GM15510 (cell line): ENCODE measurements around the gene EEF1AKMT3.

Experiments used
- POLR2A ChIP-seq: IDR thresholded peaks from 3 replicates; pipeline ENCODE4 v1.6.1; 2011; ENCODE audit warnings: borderline replicate concordance; ENCODE audit not compliant: insufficient read length; ENCODE audit errors: extremely low read depth

Gene EEF1AKMT3

GRCh38 chr12:57731411-57732080 is 40.9 kb upstream of the EEF1AKMT3 start:
- no peak for TF ChIP-seq POLR2A

- TF ChIP-seq POLR2A: no peak
Observed at GRCh38 chr12:57732270-57732669, 40.1 kb upstream of the EEF1AKMT3 start.

GRCh38 chr12:57732726-57733593 is 39.5 kb upstream of the EEF1AKMT3 start:
- TF ChIP-seq POLR2A: no peak

GRCh38 chr12:57733928-57734327 is 38.5 kb upstream of the EEF1AKMT3 start:
- no peak for TF ChIP-seq POLR2A

GRCh38 chr12:57734591-57734990 is 37.8 kb upstream of the EEF1AKMT3 start:
- no peak for TF ChIP-seq POLR2A

- TF ChIP-seq POLR2A: no peak
Observed at GRCh38 chr12:57735198-57735855, 37.1 kb upstream of the EEF1AKMT3 start.

GRCh38 chr12:57735952-57736740 is 36.3 kb upstream of the EEF1AKMT3 start:
- TF ChIP-seq POLR2A: no peak

GRCh38 chr12:57736741-57737466 is 35.5 kb upstream of the EEF1AKMT3 start:
- no peak for TF ChIP-seq POLR2A

GRCh38 chr12:57737467-57738460 is 34.6 kb upstream of the EEF1AKMT3 start:
- TF ChIP-seq POLR2A: no peak

GRCh38 chr12:57738661-57739237 is 33.7 kb upstream of the EEF1AKMT3 start, which contains the start of gene AGAP2:
Gene AGAP2 (minus strand): TSS chr12:57738742. CDS start chr12:57738246, 496 bp downstream.
- no peak for TF ChIP-seq POLR2A

GRCh38 chr12:57739387-57739786 is 33.0 kb upstream of the EEF1AKMT3 start:
- TF ChIP-seq POLR2A: no peak

GRCh38 chr12:57739914-57740538 is 32.4 kb upstream of the EEF1AKMT3 start:
- TF ChIP-seq POLR2A: no peak
